ENCODE data around the gene KDM3B. TPM values are rescaled to one million over a fixed set of nuclear protein-coding genes. Genes with fewer than 3 reads are reported as not detected.
"Not testable (repeated sequence)": the region's sequence is repeated elsewhere in the genome, so short reads cannot be mapped to it uniquely, and the experiment has no call there.

The KDM3B gene
- total RNA-seq, 2 donors from 2014 or later: 98.2 to 104 TPM

DNA sequence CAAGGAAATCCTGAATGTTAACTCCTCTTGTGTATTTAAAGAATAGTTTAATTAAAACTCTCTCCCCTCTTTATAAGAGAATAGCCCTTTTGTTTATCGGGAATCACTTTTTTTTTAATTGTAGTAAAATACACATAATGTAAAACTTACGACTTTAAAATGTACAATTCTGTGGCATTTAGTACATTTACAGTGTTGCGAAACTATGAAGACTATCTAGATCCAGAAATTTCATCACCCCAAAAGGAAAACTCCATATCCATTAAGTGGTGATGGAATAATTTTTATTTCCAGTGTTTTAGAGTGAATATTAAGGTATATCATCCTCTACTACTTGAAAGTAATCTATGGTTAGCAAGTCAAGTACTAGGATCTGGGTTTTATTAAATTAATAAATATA is 36.8 kb downstream of the KDM3B start:
- Histone ChIP-seq H3K27ac (ENCODE audit: low read depth, low read length) (no peak overlapping the region), H3K9me3 (ENCODE audit: control insufficient read depth, low read length) (no peaks in the 10 kb centered on the region), H3K9ac (ENCODE audit: extremely low read depth, low read length, poor library complexity, severe bottlenecking) (no peak overlapping the region), H3K27me3 (ENCODE audit: control insufficient read depth, insufficient read depth, low read length, poor library complexity, severe bottlenecking) (no peaks in the 10 kb centered on the region), H3K36me3 (ENCODE audit: control insufficient read depth, insufficient read depth, low read length) (peaks cover 77% of the 10 kb centered on the region), H3K4me3 (ENCODE audit: low read length) (no peak overlapping the region), H3K4me1 (ENCODE audit: control insufficient read depth, insufficient read depth, low read length) (no peaks in the 10 kb centered on the region)
- Mint-ChIP-seq H3K4me1 (no peaks in the 10 kb centered on the region), H3K9me3 (no peaks in the 10 kb centered on the region), H3K27ac (no peak overlapping the region), H3K4me3 (no peak overlapping the region), H3K36me3 (ENCODE audit: low read depth) (peaks cover 60% of the 10 kb centered on the region), H3K27me3 (ENCODE audit: insufficient read depth) (no peaks in the 10 kb centered on the region)
- TF ChIP-seq, protein P1, sequence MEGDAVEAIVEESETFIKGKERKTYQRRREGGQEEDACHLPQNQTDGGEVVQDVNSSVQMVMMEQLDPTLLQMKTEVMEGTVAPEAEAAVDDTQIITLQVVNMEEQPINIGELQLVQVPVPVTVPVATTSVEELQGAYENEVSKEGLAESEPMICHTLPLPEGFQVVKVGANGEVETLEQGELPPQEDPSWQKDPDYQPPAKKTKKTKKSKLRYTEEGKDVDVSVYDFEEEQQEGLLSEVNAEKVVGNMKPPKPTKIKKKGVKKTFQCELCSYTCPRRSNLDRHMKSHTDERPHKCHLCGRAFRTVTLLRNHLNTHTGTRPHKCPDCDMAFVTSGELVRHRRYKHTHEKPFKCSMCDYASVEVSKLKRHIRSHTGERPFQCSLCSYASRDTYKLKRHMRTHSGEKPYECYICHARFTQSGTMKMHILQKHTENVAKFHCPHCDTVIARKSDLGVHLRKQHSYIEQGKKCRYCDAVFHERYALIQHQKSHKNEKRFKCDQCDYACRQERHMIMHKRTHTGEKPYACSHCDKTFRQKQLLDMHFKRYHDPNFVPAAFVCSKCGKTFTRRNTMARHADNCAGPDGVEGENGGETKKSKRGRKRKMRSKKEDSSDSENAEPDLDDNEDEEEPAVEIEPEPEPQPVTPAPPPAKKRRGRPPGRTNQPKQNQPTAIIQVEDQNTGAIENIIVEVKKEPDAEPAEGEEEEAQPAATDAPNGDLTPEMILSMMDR (conservative IDR thresholded peaks at IDR 0.05): no peak
- WGBS, 2 experiments (ENCODE audit: insufficient coverage in 1 of 2, insufficient read length in 1 of 2): 100% methylated on average over 2 of the region's 3 CpGs; no CpG with 5 or more reads in 1 of the 2 experiments
- DNase-seq: no peak

DNA sequence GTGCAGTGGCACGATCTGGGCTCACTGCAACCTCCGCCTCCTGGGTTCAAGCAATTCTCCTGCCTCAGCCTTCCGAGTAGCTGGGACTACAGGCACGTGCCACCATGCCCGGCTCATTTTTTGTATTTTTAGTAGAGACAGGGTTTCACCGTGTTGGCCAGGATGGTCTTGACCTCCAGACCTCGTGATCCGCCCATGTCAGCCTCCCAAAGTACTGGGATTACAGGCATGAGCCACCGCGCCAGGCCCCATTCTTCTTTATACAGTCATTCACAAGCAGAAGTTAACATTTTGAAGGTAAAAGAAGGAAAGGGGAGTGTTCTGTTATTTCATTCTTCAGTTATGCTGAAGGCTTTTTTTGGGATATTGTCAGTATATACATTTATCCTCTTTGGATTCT is 37.4 kb downstream of the KDM3B start:
- not testable (repeated sequence) for H3K4me1 Mint-ChIP-seq; H3K9me3 Mint-ChIP-seq; H3K9me3 ChIP-seq (ENCODE audit: control insufficient read depth, low read length); DNase-seq; H3K27ac ChIP-seq (ENCODE audit: low read depth, low read length); H3K4me3 ChIP-seq (ENCODE audit: low read length); H3K27me3 ChIP-seq (ENCODE audit: control insufficient read depth, insufficient read depth, low read length, poor library complexity, severe bottlenecking); H3K27ac Mint-ChIP-seq; H3K4me1 ChIP-seq (ENCODE audit: control insufficient read depth, insufficient read depth, low read length); H3K27me3 Mint-ChIP-seq (ENCODE audit: insufficient read depth); H3K9ac ChIP-seq (ENCODE audit: extremely low read depth, low read length, poor library complexity, severe bottlenecking); H3K4me3 Mint-ChIP-seq
- 87 to 97% methylated on average over 6 to 10 of the region's 10 CpGs for WGBS, 2 experiments (ENCODE audit: insufficient coverage in 1 of 2, insufficient read length in 1 of 2)
- H3K36me3 ChIP-seq (ENCODE audit: control insufficient read depth, insufficient read depth, low read length): peaks cover 79% of the 10 kb centered on the region
- peaks cover 66% of the 10 kb centered on the region for H3K36me3 Mint-ChIP-seq (ENCODE audit: low read depth)

DNA sequence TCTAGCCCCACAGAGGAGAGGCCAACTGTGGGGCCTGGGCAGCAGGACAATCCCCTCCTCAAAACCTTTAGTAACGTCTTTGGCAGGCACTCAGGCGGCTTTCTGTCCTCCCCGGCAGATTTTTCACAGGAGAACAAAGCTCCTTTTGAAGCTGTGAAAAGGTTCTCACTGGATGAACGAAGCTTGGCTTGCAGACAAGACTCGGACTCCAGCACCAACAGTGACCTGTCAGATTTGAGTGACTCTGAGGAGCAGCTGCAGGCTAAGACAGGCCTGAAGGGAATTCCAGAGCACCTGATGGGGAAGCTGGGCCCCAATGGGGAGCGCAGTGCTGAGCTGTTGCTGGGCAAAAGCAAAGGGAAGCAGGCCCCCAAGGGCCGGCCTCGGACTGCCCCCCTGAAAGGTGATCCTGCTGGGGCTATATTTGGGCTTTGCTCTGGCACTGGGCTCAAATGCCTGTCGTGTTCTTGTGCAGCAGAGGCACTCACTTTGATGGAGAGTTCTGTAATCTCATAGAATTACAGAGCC is 39.4 kb downstream of the KDM3B start:
- H3K36me3 ChIP-seq (ENCODE audit: control insufficient read depth, insufficient read depth, low read length): peaks cover 66% of the 10 kb centered on the region
- no peak overlapping the region for H3K4me3 Mint-ChIP-seq
- no peak overlapping the region for H3K27ac Mint-ChIP-seq
- H3K27me3 ChIP-seq (ENCODE audit: control insufficient read depth, insufficient read depth, low read length, poor library complexity, severe bottlenecking): no peaks in the 10 kb centered on the region
- no peak overlapping the region for H3K9ac ChIP-seq (ENCODE audit: extremely low read depth, low read length, poor library complexity, severe bottlenecking)
- H3K4me1 ChIP-seq (ENCODE audit: control insufficient read depth, insufficient read depth, low read length): no peaks in the 10 kb centered on the region
- no peak for DNase-seq
- H3K27ac ChIP-seq (ENCODE audit: low read depth, low read length): no peak overlapping the region
- no peaks in the 10 kb centered on the region for H3K27me3 Mint-ChIP-seq (ENCODE audit: insufficient read depth)
- no peak overlapping the region for H3K4me3 ChIP-seq (ENCODE audit: low read length)
- H3K9me3 ChIP-seq (ENCODE audit: control insufficient read depth, low read length): no peaks in the 10 kb centered on the region
- H3K9me3 Mint-ChIP-seq: no peaks in the 10 kb centered on the region
- WGBS, 2 experiments (ENCODE audit: insufficient coverage in 1 of 2, insufficient read length in 1 of 2): 93 to 96% methylated on average over 7 to 9 of the region's 9 CpGs
- TF ChIP-seq, protein P1 (conservative IDR thresholded peaks at IDR 0.05): no peak
- no peaks in the 10 kb centered on the region for H3K4me1 Mint-ChIP-seq
- peaks cover 64% of the 10 kb centered on the region for H3K36me3 Mint-ChIP-seq (ENCODE audit: low read depth)

DNA sequence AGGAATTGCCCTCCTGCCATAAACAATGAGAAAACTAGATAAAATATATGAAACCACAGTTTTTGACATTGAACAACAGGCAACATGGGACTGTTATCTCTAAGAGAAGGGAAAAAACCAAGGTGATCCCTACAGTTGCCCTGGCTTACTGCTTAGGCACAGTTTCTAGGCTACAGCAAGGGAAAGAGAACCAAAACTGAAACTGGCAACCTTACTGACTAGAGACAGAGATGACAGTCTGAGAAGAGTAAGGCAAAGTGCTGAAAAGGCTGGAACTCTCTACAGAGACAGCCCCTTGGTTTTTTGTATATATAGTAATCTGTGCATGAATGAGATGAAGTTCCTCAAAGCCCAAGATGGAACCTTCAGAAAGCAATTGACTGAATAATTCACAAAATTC is 50.2 kb downstream of the KDM3B start:
- H3K4me3 ChIP-seq (ENCODE audit: low read length): no peak overlapping the region
- no peak overlapping the region for H3K27ac ChIP-seq (ENCODE audit: low read depth, low read length)
- H3K9ac ChIP-seq (ENCODE audit: extremely low read depth, low read length, poor library complexity, severe bottlenecking): no peak overlapping the region
- no peaks in the 10 kb centered on the region for H3K27me3 ChIP-seq (ENCODE audit: control insufficient read depth, insufficient read depth, low read length, poor library complexity, severe bottlenecking)
- TF ChIP-seq, protein P1 (conservative IDR thresholded peaks at IDR 0.05): no peak
- no peaks in the 10 kb centered on the region for H3K4me1 ChIP-seq (ENCODE audit: control insufficient read depth, insufficient read depth, low read length)
- DNase-seq: no peak
- H3K36me3 ChIP-seq (ENCODE audit: control insufficient read depth, insufficient read depth, low read length): peaks cover 82% of the 10 kb centered on the region
- Mint-ChIP-seq H3K27me3 (ENCODE audit: insufficient read depth) (no peaks in the 10 kb centered on the region), H3K27ac (no peak overlapping the region), H3K4me1 (no peaks in the 10 kb centered on the region), H3K36me3 (ENCODE audit: low read depth) (peaks cover 77% of the 10 kb centered on the region), H3K4me3 (no peak overlapping the region), H3K9me3 (no peaks in the 10 kb centered on the region)
- H3K9me3 ChIP-seq (ENCODE audit: control insufficient read depth, low read length): peaks cover 3% of the 10 kb centered on the region

All from endodermal cell (in vitro differentiated cells).